Activated CD8-positive, alpha-beta memory T cell treated with anti-CD3 and anti-CD28 coated beads, Interleukin-2, amount 50 U/mL, for 4 hours (primary cell): Measurements from ENCODE around the gene ASB18.
"Not testable (repeated sequence)": the region's sequence is repeated elsewhere in the genome, so short reads cannot be mapped to it uniquely, and the experiment has no call there.

Source experiments
- DNase-seq: peaks from one replicate; pipeline ENCODE4 v3.0.0-alpha.2; 2020

Gene ASB18

GRCh38 chr2:236284208-236284607 lies 20.0 kb upstream of the ASB18 start:
- DNase-seq: no peak

GRCh38 chr2:236282406-236282805 lies 18.2 kb upstream of the ASB18 start:
- DNase-seq: no peak

- no peak for DNase-seq
These were observed 17.2 kb upstream of the ASB18 start for GRCh38 chr2:236281423-236281822.

GRCh38 chr2:236273126-236273525 lies 8.9 kb upstream of the ASB18 start:
- DNase-seq: no peak

GRCh38 chr2:236271851-236272250 lies 7.6 kb upstream of the ASB18 start:
- no peak for DNase-seq

- not testable (repeated sequence) for DNase-seq
These were observed 5.7 kb upstream of the ASB18 start for GRCh38 chr2:236269876-236270275.

GRCh38 chr2:236265675-236266074 lies 1.5 kb upstream of the ASB18 start:
- DNase-seq: no peak

GRCh38 chr2:236262238-236262637 lies 2.0 kb downstream of the ASB18 start:
- no peak for DNase-seq

- no peak for DNase-seq
These were observed 2.8 kb downstream of the ASB18 start for GRCh38 chr2:236261452-236261851.

- no peak for DNase-seq
These were observed 4.8 kb downstream of the ASB18 start for GRCh38 chr2:236259371-236259770.

GRCh38 chr2:236257575-236257974 lies 6.6 kb downstream of the ASB18 start:
- no peak for DNase-seq

GRCh38 chr2:236257136-236257535 lies 7.1 kb downstream of the ASB18 start:
- DNase-seq: no peak

GRCh38 chr2:236256366-236256985 lies 7.7 kb downstream of the ASB18 start:
- DNase-seq: no peak

GRCh38 chr2:236254674-236255073 lies 9.5 kb downstream of the ASB18 start:
- no peak for DNase-seq

GRCh38 chr2:236254001-236254400 lies 10.2 kb downstream of the ASB18 start:
- DNase-seq: no peak

- DNase-seq: no peak
These were observed 11.6 kb downstream of the ASB18 start for GRCh38 chr2:236252602-236253001.

GRCh38 chr2:236250909-236251579 lies 13.2 kb downstream of the ASB18 start:
- no peak for DNase-seq

GRCh38 chr2:236250286-236250685 lies 13.9 kb downstream of the ASB18 start:
- DNase-seq: no peak

GRCh38 chr2:236249066-236249465 lies 15.1 kb downstream of the ASB18 start:
- DNase-seq: no peak

- DNase-seq: no peak
These were observed 17.4 kb downstream of the ASB18 start for GRCh38 chr2:236246711-236247246.

GRCh38 chr2:236244256-236244655 lies 19.9 kb downstream of the ASB18 start:
- no peak for DNase-seq

GRCh38 chr2:236242057-236242495 lies 22.1 kb downstream of the ASB18 start:
- DNase-seq: no peak

GRCh38 chr2:236241181-236242056 lies 22.8 kb downstream of the ASB18 start:
- no peak for DNase-seq
